K562 (cell line): ENCODE data around the gene ASB2. TPM values are rescaled to one million over a fixed set of nuclear protein-coding genes. Genes with fewer than 3 reads are reported as not detected.

ENCODE experiments used
- ATAC-seq: fragments of 200-7000 bp; cut with Tn5 transposase; 3 replicates; pipeline ENCODE4 v1.9.1; 2020; ENCODE audit warnings: moderate library complexity
- BruUV-seq: library from RNA; stranded (reverse); fragments of 400-500 nt; replicated peaks from 2 replicates; lab custom pipeline; 2021; lab: Mats Ljungman, UMichigan
- CTCF ChIA-PET: fragments of 300-600 bp; formaldehyde crosslinking; extraction: SDS; loops from one replicate; lab custom pipeline; 2021; ENCODE audit warnings: low intra/inter-chr PET ratio; lab: Yijun Ruan, JAX
- POLR2A ChIA-PET: fragments of 300-600, 350-650 bp; sonication (Branson Sonifier 250); formaldehyde crosslinking; extraction: SDS; loops from one replicate; lab custom pipeline; 2021; ENCODE audit warnings: antibody characterized with exemption, inconsistent platforms; lab: Yijun Ruan, JAX
- DNase-seq, 4 experiments: peaks; one replicate each; pipeline versions ENCODE4 v3.0.0 to v3.0.0-alpha.2; 2011 to 2018; ENCODE audit warnings: low spot score in 3 of 4, mixed read lengths in 3 of 4; ENCODE audit errors: extremely low read depth in 1 of 4
- FAIRE-seq: peaks from 2 replicates; lab custom pipeline; 2011; peaks lifted over from hg19 to GRCh38; lab: Jason Lieb, UNC
- H2AFZ ChIP-seq: 2 replicates; pipeline ENCODE4 v1.6.0; 2011; ENCODE audit warnings: low read depth, low read length, control low read depth, inconsistent platforms
- H3K27ac ChIP-seq: fragments of 200-600 bp; 3 replicates; pipeline ENCODE4 v1.8.0; 2011; ENCODE audit warnings: low read depth, mild to moderate bottlenecking, control low read depth, inconsistent platforms, low read length, moderate library complexity, mixed read lengths; ENCODE audit errors: extremely low read depth
- H3K27me3 ChIP-seq, 2 experiments: fragments of 300-600 bp in 1 of 2; 2 replicates in 1 of 2; 3 replicates in 1 of 2; pipeline versions ENCODE4 v1.6.0 to v1.8.0; 2011; ENCODE audit warnings: inconsistent platforms in 2 of 2, low read length in 2 of 2, mild to moderate bottlenecking in 1 of 2, mixed read lengths in 1 of 2, moderate library complexity in 1 of 2; ENCODE audit not compliant: control insufficient read depth in 2 of 2, insufficient read depth in 2 of 2
- H3K36me3 ChIP-seq: fragments of 300-600 bp; 3 replicates; pipeline ENCODE4 v1.8.0; 2011; ENCODE audit warnings: mild to moderate bottlenecking, low read length, inconsistent platforms; ENCODE audit not compliant: control insufficient read depth, insufficient read depth
- H3K4me1 ChIP-seq, 2 experiments: fragments of 200-600 bp in 1 of 2; replicated peaks in 1 of 2; 2 replicates in 1 of 2; 3 replicates in 1 of 2; pipeline versions ENCODE4 v1.5.1 to v1.8.0; 2011; ENCODE audit warnings: inconsistent platforms in 2 of 2, low read length in 2 of 2, mild to moderate bottlenecking in 1 of 2, mixed read lengths in 1 of 2, moderate library complexity in 1 of 2; ENCODE audit not compliant: control insufficient read depth in 2 of 2, insufficient read depth in 2 of 2
- H3K4me2 ChIP-seq: 2 replicates; pipeline ENCODE4 v1.6.1; 2011; ENCODE audit warnings: low read length, control low read depth, inconsistent platforms, mixed read lengths; ENCODE audit not compliant: insufficient read depth
- H3K4me3 ChIP-seq: fragments of 200-600 bp; sonication (generic), shearing (Covaris generic); 2 replicates; pipeline ENCODE4 v1.5.1; 2016; ENCODE audit warnings: control low read depth, inconsistent platforms
- H3K79me2 ChIP-seq: fragments of 200-600 bp; 3 replicates; pipeline ENCODE4 v1.8.0; 2011; ENCODE audit warnings: low read length, inconsistent platforms; ENCODE audit not compliant: control insufficient read depth, insufficient read depth
- H3K9ac ChIP-seq, 2 experiments: 2 replicates each; pipeline versions ENCODE4 v1.6.0 to v1.6.1; 2011; ENCODE audit warnings: low read depth in 2 of 2, low read length in 2 of 2, control low read depth in 1 of 2, inconsistent platforms in 1 of 2, mild to moderate bottlenecking in 1 of 2, mixed read lengths in 1 of 2; ENCODE audit not compliant: insufficient read depth in 1 of 2
- H3K9me1 ChIP-seq: one replicate; pipeline ENCODE4 v1.6.0; 2011; ENCODE audit warnings: inconsistent platforms, mild to moderate bottlenecking, low read length, moderate library complexity; ENCODE audit not compliant: control insufficient read depth, insufficient read depth
- H3K9me3 ChIP-seq: replicated peaks from 2 replicates; pipeline ENCODE4 v1.5.1; 2011; ENCODE audit warnings: low read depth, low read length, inconsistent platforms; ENCODE audit not compliant: control insufficient read depth, insufficient read depth
- H4K20me1 ChIP-seq: replicated peaks from 2 replicates; pipeline ENCODE4 v1.6.1; 2011; ENCODE audit warnings: low read length, inconsistent platforms, mixed read lengths; ENCODE audit not compliant: control insufficient read depth, insufficient read depth
- ARID3A ChIP-seq: IDR thresholded peaks from 2 replicates; pipeline ENCODE4 v1.6.1; 2012; ENCODE audit warnings: low read depth, low read length, improper control_type of control experiment, borderline replicate concordance
- BACH1 ChIP-seq: fragments of 200-800 bp; sonication (Bioruptor generic); IDR thresholded peaks from 2 replicates; pipeline ENCODE4 v1.6.1; 2016; ENCODE audit warnings: missing genetic modification characterization, missing compliant biosample characterization
- FIP1L1 ChIP-seq: fragments of 200-400 bp; formaldehyde crosslinking; IDR thresholded peaks from 2 replicates; pipeline ENCODE4 v1.6.1; 2018; ENCODE audit warnings: mild to moderate bottlenecking, low read depth, low read length; ENCODE audit not compliant: poor library complexity, severe bottlenecking
- IRF2 ChIP-seq: sonication (generic); formaldehyde crosslinking; IDR thresholded peaks from 2 replicates; pipeline ENCODE4 v1.8.1; 2022; ENCODE audit warnings: mild to moderate bottlenecking, missing genetic modification reagents
- JUN ChIP-seq, 2 experiments: sonication (generic) in 1 of 2; formaldehyde crosslinking in 1 of 2; IDR thresholded peaks; 2 replicates each; pipeline versions ENCODE4 v1.6.1 to v1.8.0; 2012 to 2022; ENCODE audit warnings: borderline replicate concordance in 2 of 2, mild to moderate bottlenecking in 2 of 2, improper control_type of control experiment in 1 of 2, low read depth in 1 of 2, low read length in 1 of 2, missing genetic modification reagents in 1 of 2
- MEF2D ChIP-seq: conservative IDR thresholded peaks from 2 replicates; pipeline ENCODE4 v1.6.1; 2016; ENCODE audit warnings: low read depth, missing genetic modification characterization, missing compliant biosample characterization
- ZZZ3 ChIP-seq: fragments of 450-650 bp; IDR thresholded peaks from 2 replicates; pipeline ENCODE4 v1.6.1; 2016; ENCODE audit warnings: antibody characterized with exemption, mild to moderate bottlenecking, moderate library complexity
- WGBS: fragments of 100-300 bp; shearing (Covaris generic); methylation state at CpG from one replicate; pipeline ENCODE4 v1.1.6; 2016; ENCODE audit warnings: low coverage, mixed read lengths; ENCODE audit not compliant: insufficient coverage; ENCODE audit errors: missing lambda C conversion rate; 5-methylcytosine and 5-hydroxymethylcytosine counted together
- in situ Hi-C: fragments of 300-500 bp; cut with MboI; formaldehyde crosslinking; loops from 4 replicates; pipeline ENCODE4 v1.15.0; 2018; ENCODE audit warnings: inconsistent platforms, mixed read lengths
- intact Hi-C: fragments of 100-400 bp; cut with micrococcal nuclease; formaldehyde crosslinking; loops from 2 replicates; pipeline ENCODE4 v1.14.2; 2022
- polyA plus RNA-seq, 8 experiments: library from polyadenylated mRNA; depleted of rRNA in 4 of 8; stranded (reverse) in 5 of 8; unstranded in 3 of 8; fragments of >200 nt; fragmentation: Nextera tagmentation in 2 of 8; fragmentation: Illumina TruSeq in 1 of 8; extraction: Ambion mirVana in 2 of 8; extraction: Trizol in 1 of 8; gene quantifications; 2 replicates each; pipeline versions ENCODE4 v1.2.1 to v1.2.3, GENCODE V29; 2011 to 2014; ENCODE audit warnings: inconsistent platforms in 1 of 8, missing spikeins in 1 of 8
- total RNA-seq, 7 experiments: library from RNA; depleted of rRNA in 6 of 7; stranded (reverse); fragments of >200 nt in 6 of 7; fragmentation: Illumina TruSeq in 2 of 7; extraction: Trizol in 2 of 7; gene quantifications; 2 replicates each; pipeline versions ENCODE4 v1.2.1 to v1.2.3, GENCODE V29; 2011 to 2021; ENCODE audit warnings: low replicate concordance in 1 of 7
- TF ChIP-seq, protein P1 (sequence below): sonication (generic); formaldehyde crosslinking; IDR thresholded peaks from 2 replicates; pipeline ENCODE4 v1.8.0; 2022; ENCODE audit warnings: mild to moderate bottlenecking, missing genetic modification reagents

ASB2 gene
- total and polyA plus RNA-seq, 9 of the 15 experiments (the other 6 are each of a cell fraction or from before 2014, with no cell fraction given), result not detected

DNA sequence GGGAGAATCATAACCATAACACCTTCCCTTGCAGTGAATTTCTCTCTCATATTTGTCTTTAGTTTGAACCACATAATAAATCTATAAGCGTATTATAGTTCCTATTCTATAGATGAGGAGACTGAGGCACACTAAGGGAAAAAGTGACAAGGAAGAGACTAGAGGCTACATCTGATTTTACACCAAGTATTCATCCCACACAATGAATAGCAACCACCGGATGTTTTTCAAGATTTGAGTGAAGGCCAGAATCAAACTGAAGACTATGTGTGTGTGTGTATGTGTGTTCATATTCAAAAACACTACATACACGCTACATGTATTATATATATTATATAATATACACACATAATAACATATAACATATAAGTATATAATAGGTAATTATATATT is 4.7 kb downstream of the ASB2 start:
- Histone ChIP-seq H3K27ac (no peak overlapping the region), H3K79me2 (no peaks in the 10 kb centered on the region), H3K36me3 (no peaks in the 10 kb centered on the region), H4K20me1 (no peaks in the 10 kb centered on the region), H3K4me3 (no peak overlapping the region), H2AFZ (no peak overlapping the region), H3K9ac (no peak overlapping the region), H3K4me1 (no peaks in the 10 kb centered on the region; a peak in 1 of 5 replicates), H3K27me3 (peaks cover 0 to 49% of the 10 kb centered on the region in 2 experiments; a peak in 2 of 5 replicates), H3K4me2 (no peak overlapping the region), H3K9me3 (no peaks in the 10 kb centered on the region), H3K9me1 (no peaks in the 10 kb centered on the region)
- DNase-seq, result no peak
- no peak for ATAC-seq
- CTCF ChIA-PET, result no interaction called here
- intact Hi-C loops, result no loop called here
- POLR2A ChIA-PET, result interaction anchor here (0.6 kb wide), 1 partner anchor 11 kb away, joined by 4 read pairs; no protein-coding TSS in a partner anchor
- 2% methylated on average over 3 of the region's 3 CpGs for WGBS
- FAIRE-seq, result no peak
- in situ Hi-C loops, result no loop called here
- no TSS peak for BruUV-seq
- TF ChIP-seq BACH1 (tag) (no peak), JUN (IDR thresholded peaks at IDR 0.05; ENCODE audit: borderline replicate concordance, low read depth, low read length) (no peak), JUN (CRISPR knock-in tag; IDR thresholded peaks at IDR 0.05; ENCODE audit: borderline replicate concordance) (no peak), MEF2D (tag) (no peak), ARID3A (no peak), ZZZ3 (no peak), FIP1L1 (no peak), IRF2 (CRISPR knock-in tag) (no peak)
- TF ChIP-seq, protein P1, sequence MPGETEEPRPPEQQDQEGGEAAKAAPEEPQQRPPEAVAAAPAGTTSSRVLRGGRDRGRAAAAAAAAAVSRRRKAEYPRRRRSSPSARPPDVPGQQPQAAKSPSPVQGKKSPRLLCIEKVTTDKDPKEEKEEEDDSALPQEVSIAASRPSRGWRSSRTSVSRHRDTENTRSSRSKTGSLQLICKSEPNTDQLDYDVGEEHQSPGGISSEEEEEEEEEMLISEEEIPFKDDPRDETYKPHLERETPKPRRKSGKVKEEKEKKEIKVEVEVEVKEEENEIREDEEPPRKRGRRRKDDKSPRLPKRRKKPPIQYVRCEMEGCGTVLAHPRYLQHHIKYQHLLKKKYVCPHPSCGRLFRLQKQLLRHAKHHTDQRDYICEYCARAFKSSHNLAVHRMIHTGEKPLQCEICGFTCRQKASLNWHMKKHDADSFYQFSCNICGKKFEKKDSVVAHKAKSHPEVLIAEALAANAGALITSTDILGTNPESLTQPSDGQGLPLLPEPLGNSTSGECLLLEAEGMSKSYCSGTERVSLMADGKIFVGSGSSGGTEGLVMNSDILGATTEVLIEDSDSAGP (CRISPR knock-in tag), result no peak
